PC-3 (cell line): ENCODE measurements around the gene GABRB2. TPM values are rescaled to one million over a fixed set of nuclear protein-coding genes. Genes with fewer than 3 reads are reported as not detected.
"Not testable (repeated sequence)": the region's sequence is repeated elsewhere in the genome, so short reads cannot be mapped to it uniquely, and the experiment has no call there.

ENCODE experiments used
- ATAC-seq: fragments of 200-7000 bp; cut with Tn5 transposase; 2 replicates; pipeline ENCODE4 v1.9.1; 2020; ENCODE audit warnings: mild to moderate bottlenecking, moderate library complexity
- BruUV-seq: library from RNA; stranded (reverse); fragments of 400-500 nt; replicated peaks from 2 replicates; lab custom pipeline; 2021; lab: Mats Ljungman, UMichigan
- CTCF ChIA-PET: fragments of 300-600 bp; sonication (Branson Sonifier 250); formaldehyde crosslinking; loops from one replicate; lab custom pipeline; 2022; ENCODE audit warnings: antibody characterized with exemption; lab: Charles Lee
- POLR2A ChIA-PET: fragments of 300-600 bp; sonication (Branson Sonifier 250); formaldehyde crosslinking; loops from one replicate; lab custom pipeline; 2022; ENCODE audit warnings: antibody characterized with exemption; ENCODE audit not compliant: unreplicated experiment; lab: Charles Lee
- DNase-seq: peaks from one replicate; pipeline ENCODE4 v3.0.0-alpha.2; 2015
- H2AFZ ChIP-seq: fragments of 300-600 bp; sonication (generic); 2 replicates; pipeline ENCODE4 v1.6.0; 2016; ENCODE audit warnings: antibody characterized with exemption, low read length
- H3F3A ChIP-seq: fragments of 300-600 bp; sonication (generic); one replicate; pipeline ENCODE4 v1.6.0; 2017; ENCODE audit warnings: antibody characterized with exemption, low read length, control low read depth, mild to moderate bottlenecking; ENCODE audit not compliant: unreplicated experiment
- H3K27ac ChIP-seq: fragments of 300-600 bp; sonication (generic); 2 replicates; pipeline ENCODE4 v1.5.1; 2016; ENCODE audit warnings: mild to moderate bottlenecking, low read length
- H3K27me3 ChIP-seq: fragments of 300-600 bp; sonication (generic); 2 replicates; pipeline ENCODE4 v1.6.1; 2016; ENCODE audit warnings: low read length, mixed read lengths
- H3K36me3 ChIP-seq: fragments of 300-600 bp; sonication (generic); 2 replicates; pipeline ENCODE4 v1.6.1; 2016; ENCODE audit warnings: low read depth, mixed run types, low read length, mixed read lengths
- H3K4me1 ChIP-seq: fragments of 300-600 bp; sonication (generic); 2 replicates; pipeline ENCODE4 v1.5.1; 2016; ENCODE audit warnings: low read length; ENCODE audit not compliant: insufficient read depth
- H3K4me2 ChIP-seq: fragments of 300-600 bp; sonication (generic); 2 replicates; pipeline ENCODE4 v1.6.0; 2016; ENCODE audit warnings: low read length
- H3K4me3 ChIP-seq: fragments of 300-600 bp; sonication (generic); 2 replicates; pipeline ENCODE4 v1.5.1; 2016; ENCODE audit warnings: mild to moderate bottlenecking, low read length, mixed read lengths
- H3K79me2 ChIP-seq: fragments of 300-600 bp; sonication (generic); 2 replicates; pipeline ENCODE4 v1.6.1; 2017; ENCODE audit warnings: low read length, mixed read lengths
- H3K9ac ChIP-seq: fragments of 300-600 bp; sonication (generic); 2 replicates; pipeline ENCODE4 v1.6.0; 2016; ENCODE audit warnings: mild to moderate bottlenecking, low read length
- H3K9me2 ChIP-seq: fragments of 300-600 bp; sonication (generic); replicated peaks from 2 replicates; pipeline ENCODE4 v1.6.1; 2016; ENCODE audit warnings: mixed run types, low read length, mixed read lengths
- H3K9me3 ChIP-seq: fragments of 300-600 bp; sonication (generic); 2 replicates; pipeline ENCODE4 v1.6.1; 2016; ENCODE audit warnings: low read length, mixed read lengths
- H4K20me1 ChIP-seq: fragments of 300-600 bp; sonication (generic); 2 replicates; pipeline ENCODE4 v1.6.1; 2016; ENCODE audit warnings: low read length, mixed read lengths
- EZH2 ChIP-seq: fragments of 300-600 bp; sonication (generic); IDR thresholded peaks from one replicate; pipeline ENCODE4 v1.6.1; 2017; ENCODE audit warnings: antibody characterized with exemption, mild to moderate bottlenecking, low read length; ENCODE audit not compliant: unreplicated experiment
- EZH2phosphoT487 ChIP-seq: fragments of 300-600 bp; sonication (generic); IDR thresholded peaks from 2 replicates; pipeline ENCODE4 v1.6.1; 2018; ENCODE audit warnings: mild to moderate bottlenecking, antibody characterized with exemption, low read length, borderline replicate concordance
- intact Hi-C: fragments of 100-400 bp; cut with micrococcal nuclease; formaldehyde crosslinking; loops from 2 replicates; pipeline ENCODE4 v1.9.0; 2023
- total RNA-seq: library from RNA; depleted of rRNA; stranded (reverse); fragments of >200 nt; gene quantifications from 2 replicates; pipeline ENCODE4 v1.2.3, GENCODE V29; 2014; rRNA removed

Gene GABRB2
- total RNA-seq, 1 experiment from 2014 or later, result not detected

DNA sequence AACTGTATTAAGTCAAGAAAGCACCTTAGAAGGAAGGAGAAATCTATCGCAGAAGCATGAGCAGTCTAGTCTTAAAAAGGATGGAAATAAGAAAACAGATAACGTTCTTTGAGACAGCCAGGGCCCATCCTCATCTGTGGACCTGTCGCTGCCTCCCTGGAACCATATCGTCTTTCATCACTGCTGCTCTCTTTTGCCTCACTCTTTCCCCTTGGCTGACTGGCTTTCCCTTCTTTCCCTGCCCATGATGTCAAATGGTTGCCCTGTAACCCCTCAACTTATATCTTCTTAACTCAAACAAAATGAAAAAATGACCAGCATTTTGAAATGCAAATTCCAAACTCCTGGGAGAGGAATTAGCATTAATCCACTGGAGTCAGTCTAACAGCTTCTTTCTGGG is 299.8 kb downstream of the GABRB2 start:
- Histone ChIP-seq H3K4me2 (no peak overlapping the region), H3K9ac (no peak overlapping the region), H3K4me3 (no peak overlapping the region), H3K36me3 (no peaks in the 10 kb centered on the region), H3K79me2 (no peaks in the 10 kb centered on the region), H3K27me3 (no peaks in the 10 kb centered on the region), H3K4me1 (no peaks in the 10 kb centered on the region), H2AFZ (no peak overlapping the region), H3F3A (no peaks in the 10 kb centered on the region), H3K9me2 (no peaks in the 10 kb centered on the region), H3K27ac (no peak overlapping the region), H3K9me3 (no peaks in the 10 kb centered on the region), H4K20me1 (no peaks in the 10 kb centered on the region)
- no TSS peak for BruUV-seq
- no peak for ATAC-seq
- DNase-seq, result no peak
- intact Hi-C loops, result no loop called here
- CTCF ChIA-PET, result no interaction called here
- TF ChIP-seq EZH2phosphoT487, result no peak
- no peak for TF ChIP-seq EZH2
- POLR2A ChIA-PET, result no interaction called here

DNA sequence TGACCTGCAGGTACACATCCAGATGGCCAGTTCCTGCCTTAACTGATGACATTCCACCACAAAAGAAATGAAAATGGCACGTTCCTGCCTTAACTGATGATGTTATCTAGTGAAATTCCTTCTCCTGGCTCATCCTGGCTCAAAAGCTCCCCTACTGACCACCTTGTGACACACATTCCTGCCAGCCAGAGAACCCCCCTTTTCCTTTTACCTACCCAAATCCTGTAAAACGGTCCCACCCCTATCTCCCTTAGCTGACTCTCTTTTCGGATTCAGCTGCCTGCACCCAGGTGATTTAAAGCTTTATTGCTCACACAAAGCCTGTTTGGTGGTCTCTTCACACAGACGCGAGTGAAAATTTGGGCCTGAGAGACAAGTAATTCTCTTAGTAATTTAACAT is 300.7 kb downstream of the GABRB2 start:
- H3K4me1 ChIP-seq, POLR2A ChIA-PET, H3K4me3 ChIP-seq, intact Hi-C loops, H3K4me2 ChIP-seq, H3K9me3 ChIP-seq, H3K27me3 ChIP-seq, H3K9ac ChIP-seq, CTCF ChIA-PET, H3K9me2 ChIP-seq, H3K36me3 ChIP-seq, H3K79me2 ChIP-seq, H3K27ac ChIP-seq, H3F3A ChIP-seq, H4K20me1 ChIP-seq, DNase-seq, BruUV-seq, H2AFZ ChIP-seq, ATAC-seq: not testable (repeated sequence)

Other genes with a start within 250 kb of the GABRB2 start
- 0.17 TPM in 1 of 2 replicates, not detected in the other for gene GABRA6, start 139.0 kb upstream of the GABRB2 start, total RNA-seq